ENCODE data around the gene FGFBP1. TPM values are rescaled to one million over a fixed set of nuclear protein-coding genes. Genes with fewer than 3 reads are reported as not detected.

The FGFBP1 gene
- total RNA-seq, 1 donor from 2014 or later, result not detected

DNA sequence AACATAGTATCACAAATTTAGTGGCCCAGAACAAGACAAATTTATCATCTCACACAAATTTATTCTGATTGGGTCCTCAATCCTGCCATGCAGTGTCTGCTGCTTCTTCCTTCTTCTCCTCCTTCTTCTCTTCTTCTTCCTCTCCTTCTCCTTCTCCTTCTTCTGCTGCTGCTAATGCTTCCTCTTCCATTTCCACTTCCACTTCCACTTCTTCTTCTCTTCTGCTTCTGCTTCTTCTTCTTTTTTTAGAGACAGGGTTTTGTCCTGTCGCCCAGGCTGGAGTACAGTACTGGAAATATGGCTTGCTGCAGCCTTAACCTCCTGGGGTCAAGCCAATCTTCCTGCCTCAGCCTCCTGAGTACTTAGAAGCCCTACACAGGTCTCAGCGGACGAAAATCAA lies 37.5 kb downstream of the FGFBP1 start:
- Histone ChIP-seq H3K9ac (no peak overlapping the region), H2AFZ (replicated peaks) (no peak overlapping the region), H3K27ac (no peak overlapping the region), H3K27me3 (peaks cover 3% of the 10 kb centered on the region), H3F3A (ENCODE audit: low read depth) (no peaks in the 10 kb centered on the region), H3K4me3 (no peak overlapping the region), H4K20me1 (ENCODE audit: low read depth) (no peaks in the 10 kb centered on the region), H3K36me3 (no peaks in the 10 kb centered on the region), H3K79me2 (ENCODE audit: low read depth) (no peaks in the 10 kb centered on the region), H3K9me3 (ENCODE audit: low read depth) (no peaks in the 10 kb centered on the region), H3K4me2 (no peak overlapping the region), H3K4me1 (peaks cover 8% of the 10 kb centered on the region)
- Mint-ChIP-seq H3K27ac (no peak overlapping the region), H3K4me1 (peaks cover 4% of the 10 kb centered on the region), H3K9me3 (peaks cover 7% of the 10 kb centered on the region), H3K36me3 (no peaks in the 10 kb centered on the region), H3K4me3 (no peak overlapping the region), H3K27me3 (ENCODE audit: insufficient read depth, low read depth) (peaks cover 3% of the 10 kb centered on the region)
- no peak for DNase-seq (ENCODE audit: low spot score)
- TF ChIP-seq, protein P1, sequence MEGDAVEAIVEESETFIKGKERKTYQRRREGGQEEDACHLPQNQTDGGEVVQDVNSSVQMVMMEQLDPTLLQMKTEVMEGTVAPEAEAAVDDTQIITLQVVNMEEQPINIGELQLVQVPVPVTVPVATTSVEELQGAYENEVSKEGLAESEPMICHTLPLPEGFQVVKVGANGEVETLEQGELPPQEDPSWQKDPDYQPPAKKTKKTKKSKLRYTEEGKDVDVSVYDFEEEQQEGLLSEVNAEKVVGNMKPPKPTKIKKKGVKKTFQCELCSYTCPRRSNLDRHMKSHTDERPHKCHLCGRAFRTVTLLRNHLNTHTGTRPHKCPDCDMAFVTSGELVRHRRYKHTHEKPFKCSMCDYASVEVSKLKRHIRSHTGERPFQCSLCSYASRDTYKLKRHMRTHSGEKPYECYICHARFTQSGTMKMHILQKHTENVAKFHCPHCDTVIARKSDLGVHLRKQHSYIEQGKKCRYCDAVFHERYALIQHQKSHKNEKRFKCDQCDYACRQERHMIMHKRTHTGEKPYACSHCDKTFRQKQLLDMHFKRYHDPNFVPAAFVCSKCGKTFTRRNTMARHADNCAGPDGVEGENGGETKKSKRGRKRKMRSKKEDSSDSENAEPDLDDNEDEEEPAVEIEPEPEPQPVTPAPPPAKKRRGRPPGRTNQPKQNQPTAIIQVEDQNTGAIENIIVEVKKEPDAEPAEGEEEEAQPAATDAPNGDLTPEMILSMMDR (IDR thresholded peaks at IDR 0.05), result no peak
- TF ChIP-seq EZH2phosphoT487 (IDR thresholded peaks at IDR 0.05) (no peak), EZH2 (IDR thresholded peaks at IDR 0.05) (no peak)

DNA sequence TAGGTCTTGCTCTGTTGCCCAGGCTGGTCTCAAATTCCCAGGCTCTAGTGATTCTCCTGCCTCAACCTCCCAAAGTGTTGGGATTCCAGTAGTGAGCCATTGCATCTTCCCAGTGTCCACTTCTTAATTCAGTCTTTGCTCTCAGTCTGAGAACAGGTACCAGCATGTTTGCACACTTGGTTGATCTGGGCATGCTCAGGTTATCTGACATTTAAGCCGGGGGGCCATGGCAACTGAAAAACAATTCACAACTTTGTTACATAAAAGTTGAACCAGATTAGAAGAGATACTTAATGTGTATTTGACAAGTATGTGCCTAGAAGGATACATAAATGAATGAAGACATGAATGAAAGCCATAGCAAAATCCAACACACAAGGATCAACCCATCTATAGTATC lies 39.0 kb downstream of the FGFBP1 start:
- H3K4me1 Mint-ChIP-seq, result peaks cover 13% of the 10 kb centered on the region
- no peaks in the 10 kb centered on the region for H3K36me3 Mint-ChIP-seq
- DNase-seq (ENCODE audit: low spot score), result no peak
- Histone ChIP-seq H3K27ac (no peak overlapping the region), H3K4me2 (no peak overlapping the region), H3F3A (ENCODE audit: low read depth) (no peaks in the 10 kb centered on the region), H3K27me3 (no peaks in the 10 kb centered on the region), H3K4me1 (peaks cover 11% of the 10 kb centered on the region), H4K20me1 (ENCODE audit: low read depth) (no peaks in the 10 kb centered on the region), H3K9ac (no peak overlapping the region), H2AFZ (replicated peaks) (no peak overlapping the region), H3K9me3 (ENCODE audit: low read depth) (no peaks in the 10 kb centered on the region), H3K79me2 (ENCODE audit: low read depth) (no peaks in the 10 kb centered on the region), H3K36me3 (no peaks in the 10 kb centered on the region), H3K4me3 (no peak overlapping the region)
- no peak overlapping the region for H3K27ac Mint-ChIP-seq
- peaks cover 3% of the 10 kb centered on the region for H3K9me3 Mint-ChIP-seq
- TF ChIP-seq, protein P1 (IDR thresholded peaks at IDR 0.05), result no peak
- TF ChIP-seq EZH2phosphoT487 (IDR thresholded peaks at IDR 0.05) (no peak), EZH2 (IDR thresholded peaks at IDR 0.05) (no peak)
- H3K4me3 Mint-ChIP-seq, result no peak overlapping the region
- H3K27me3 Mint-ChIP-seq (ENCODE audit: insufficient read depth, low read depth), result peaks cover 3% of the 10 kb centered on the region

DNA sequence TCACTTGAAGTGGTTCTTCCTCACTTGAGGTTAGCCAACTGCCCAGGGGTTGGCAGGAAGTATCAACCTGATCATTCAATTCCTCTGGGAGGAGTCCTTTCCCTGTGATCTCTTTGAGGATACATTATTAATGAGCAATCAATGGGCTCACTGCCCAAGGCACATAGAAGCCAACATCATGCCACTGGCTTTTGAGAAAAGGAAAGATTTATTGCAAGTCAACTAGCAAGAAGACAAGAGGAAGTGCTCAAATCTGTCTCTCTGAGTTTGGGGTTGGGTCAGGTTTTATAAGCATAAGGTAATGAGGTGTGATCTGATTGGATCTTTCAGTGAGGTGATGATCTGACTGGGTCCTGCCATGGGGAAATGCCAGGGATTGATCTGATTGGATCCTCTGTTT lies 39.6 kb downstream of the FGFBP1 start:
- H3K4me3 Mint-ChIP-seq, result no peak overlapping the region

More for the DNA sequence above, 39.6 kb downstream of the FGFBP1 start:
- DNase-seq (ENCODE audit: low spot score), result no peak
- TF ChIP-seq, protein P1 (IDR thresholded peaks at IDR 0.05), result no peak
- TF ChIP-seq EZH2phosphoT487 (IDR thresholded peaks at IDR 0.05) (no peak), EZH2 (IDR thresholded peaks at IDR 0.05) (no peak)
- Histone ChIP-seq H4K20me1 (ENCODE audit: low read depth) (no peaks in the 10 kb centered on the region), H3K9ac (no peak overlapping the region), H3K27ac (no peak overlapping the region), H3K9me3 (ENCODE audit: low read depth) (no peaks in the 10 kb centered on the region), H3K4me3 (no peak overlapping the region), H3F3A (ENCODE audit: low read depth) (no peaks in the 10 kb centered on the region), H3K4me2 (no peak overlapping the region), H2AFZ (replicated peaks) (no peak overlapping the region), H3K36me3 (no peaks in the 10 kb centered on the region), H3K4me1 (peaks cover 13% of the 10 kb centered on the region), H3K27me3 (no peaks in the 10 kb centered on the region), H3K79me2 (ENCODE audit: low read depth) (no peaks in the 10 kb centered on the region)
- Mint-ChIP-seq H3K27me3 (ENCODE audit: insufficient read depth, low read depth) (peaks cover 3% of the 10 kb centered on the region), H3K27ac (no peak overlapping the region), H3K9me3 (no peaks in the 10 kb centered on the region), H3K4me1 (peaks cover 15% of the 10 kb centered on the region), H3K36me3 (no peaks in the 10 kb centered on the region)

Measured in neural progenitor cell (in vitro differentiated cells).